Kidney epithelial cell (primary cell): ENCODE results near the gene PODXL2. TPM values are rescaled to one million over a fixed set of nuclear protein-coding genes. Genes with fewer than 3 reads are reported as not detected.

Source experiments
- DNase-seq: peaks from one replicate; pipeline ENCODE4 v3.0.0-alpha.2; 2010; ENCODE audit warnings: low read depth
- H3K27me3 ChIP-seq: 2 replicates; pipeline ENCODE4 v1.6.0; 2011; ENCODE audit warnings: low read length; ENCODE audit not compliant: control insufficient read depth, insufficient read depth
- H3K36me3 ChIP-seq: 2 replicates; pipeline ENCODE4 v1.5.1; 2011; ENCODE audit warnings: low read length; ENCODE audit not compliant: control insufficient read depth, insufficient read depth
- H3K4me3 ChIP-seq: 2 replicates; pipeline ENCODE4 v1.5.1; 2011; ENCODE audit warnings: low read depth, mild to moderate bottlenecking, control low read depth, low read length
- CTCF ChIP-seq: IDR thresholded peaks from 2 replicates; pipeline ENCODE4 v1.5.1; 2011; ENCODE audit warnings: mild to moderate bottlenecking, moderate library complexity, low read length, control low read depth, inconsistent platforms; ENCODE audit not compliant: insufficient read depth, poor library complexity, severe bottlenecking
- total RNA-seq: library from RNA; depleted of rRNA; stranded (reverse); fragments of >200 nt; gene quantifications from 2 replicates; pipeline ENCODE4 v1.2.3, GENCODE V29; 2015

The PODXL2 gene
- total RNA-seq, 1 donor from 2014 or later, result 69.5 TPM

GRCh38 chr3:127593178-127593577 is 35.8 kb upstream of the PODXL2 start:
- no peak for TF ChIP-seq CTCF
- Histone ChIP-seq H3K27me3 (no peaks in the 10 kb centered on the region), H3K36me3 (no peaks in the 10 kb centered on the region), H3K4me3 (no peak overlapping the region)
- no peak for DNase-seq

- no peaks in the 10 kb centered on the region for H3K36me3 ChIP-seq
- H3K4me3 ChIP-seq, result no peak overlapping the region
- no peak for TF ChIP-seq CTCF
- no peak for DNase-seq
- no peaks in the 10 kb centered on the region for H3K27me3 ChIP-seq
Observed at GRCh38 chr3:127595303-127595702, 33.7 kb upstream of the PODXL2 start.

- H3K36me3 ChIP-seq, result peaks cover 1% of the 10 kb centered on the region
- no peak for DNase-seq
- H3K4me3 ChIP-seq, result no peak overlapping the region
- TF ChIP-seq CTCF, result no peak
- H3K27me3 ChIP-seq, result no peaks in the 10 kb centered on the region
Observed at GRCh38 chr3:127597020-127597771, 31.8 kb upstream of the PODXL2 start.

GRCh38 chr3:127598841-127599570 is 30.0 kb upstream of the PODXL2 start:
- no peak for TF ChIP-seq CTCF
- no peaks in the 10 kb centered on the region for H3K27me3 ChIP-seq
- DNase-seq, result no peak
- H3K36me3 ChIP-seq, result peaks cover 1% of the 10 kb centered on the region
- peak overlapping the region; percentile 51 for H3K4me3 ChIP-seq

- no peak for DNase-seq
- TF ChIP-seq CTCF, result no peak
- Histone ChIP-seq H3K36me3 (peaks cover 1% of the 10 kb centered on the region), H3K27me3 (no peaks in the 10 kb centered on the region), H3K4me3 (no peak overlapping the region)
Observed at GRCh38 chr3:127600749-127601456, 28.1 kb upstream of the PODXL2 start.
